ENCODE results near the gene PPIP5K1. TPM values are rescaled to one million over a fixed set of nuclear protein-coding genes. Genes with fewer than 3 reads are reported as not detected.
A peak's percentile ranks its signal among the peaks of the same experiment; 100 is the strongest.
"Not testable (repeated sequence)": the region's sequence is repeated elsewhere in the genome, so short reads cannot be mapped to it uniquely, and the experiment has no call there.

Gene PPIP5K1
- total RNA-seq (100 to 1,000 TPM in 1 of 5 donors, 10 to 100 TPM in 4; 34.1 to 160 (median 69.2) TPM), polyA plus RNA-seq (1 to 10 TPM; 4.0 to 8.4 (median 5.0) TPM)
- long read RNA-seq, donor 1, result 0 reads
- long read RNA-seq, donor 2, result 0 reads
- long read RNA-seq, donor 3, result 0 reads
- long read RNA-seq, donor 4, result 0 reads
- long read RNA-seq, donor 5, result 0 reads
- long read RNA-seq, donor 6, result 0 reads
- long read RNA-seq, donor 7, result 0 reads
- long read RNA-seq, donor 8, result 0 reads
- long read RNA-seq, donor 9, result 0 reads
- long read RNA-seq, donor 10, result 0 reads

DNA sequence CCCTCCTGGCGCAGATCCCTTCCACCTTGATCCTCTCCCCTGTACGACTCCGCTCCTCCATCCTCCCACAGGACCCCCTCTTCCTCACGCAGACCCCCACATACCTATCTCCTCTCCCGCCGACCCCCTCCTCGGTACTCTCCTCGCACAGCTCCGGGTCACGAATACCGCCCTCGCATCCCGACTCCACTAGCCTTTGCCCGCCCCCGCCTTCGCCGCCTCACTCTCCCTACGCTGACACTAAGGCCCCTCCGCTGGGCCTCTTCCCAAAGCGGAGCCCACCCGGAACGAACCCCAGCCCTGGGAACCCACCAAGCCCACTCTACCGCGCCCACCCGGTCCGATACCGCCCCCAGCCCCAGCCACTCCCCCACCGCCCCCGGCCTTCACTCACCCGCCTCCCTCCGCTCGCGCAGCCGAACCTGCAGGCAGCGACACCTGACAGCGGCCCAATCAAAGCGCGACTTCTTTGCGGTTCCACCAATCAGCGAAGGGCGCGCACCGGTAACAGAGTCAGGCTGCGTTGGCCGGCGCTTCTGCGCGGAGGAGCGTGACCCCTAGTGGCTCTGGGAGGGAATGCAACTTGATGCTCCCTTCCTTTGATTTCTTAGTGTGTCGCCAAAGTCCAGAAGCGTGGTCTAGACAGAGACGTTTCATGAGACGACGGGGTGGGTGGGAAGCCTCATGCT is at the start of gene PPIP5K1:
Gene PPIP5K1 (minus strand): TSS at position 431 of the 689 bp plus-strand sequence. CDS start 5,704 bp downstream, outside the sequence.
- H3K9me3 ChIP-seq; H3K4me3 ChIP-seq; intact Hi-C loops (cut with DNase I; ENCODE audit: low total_unique reads); DNase-seq; H3K27ac ChIP-seq; H3K4me1 ChIP-seq; H3K27me3 ChIP-seq; H3K36me3 ChIP-seq: not testable (repeated sequence)
- WGBS, 5 donors, result no CpG with 5 or more reads among the region's 54 CpGs

DNA sequence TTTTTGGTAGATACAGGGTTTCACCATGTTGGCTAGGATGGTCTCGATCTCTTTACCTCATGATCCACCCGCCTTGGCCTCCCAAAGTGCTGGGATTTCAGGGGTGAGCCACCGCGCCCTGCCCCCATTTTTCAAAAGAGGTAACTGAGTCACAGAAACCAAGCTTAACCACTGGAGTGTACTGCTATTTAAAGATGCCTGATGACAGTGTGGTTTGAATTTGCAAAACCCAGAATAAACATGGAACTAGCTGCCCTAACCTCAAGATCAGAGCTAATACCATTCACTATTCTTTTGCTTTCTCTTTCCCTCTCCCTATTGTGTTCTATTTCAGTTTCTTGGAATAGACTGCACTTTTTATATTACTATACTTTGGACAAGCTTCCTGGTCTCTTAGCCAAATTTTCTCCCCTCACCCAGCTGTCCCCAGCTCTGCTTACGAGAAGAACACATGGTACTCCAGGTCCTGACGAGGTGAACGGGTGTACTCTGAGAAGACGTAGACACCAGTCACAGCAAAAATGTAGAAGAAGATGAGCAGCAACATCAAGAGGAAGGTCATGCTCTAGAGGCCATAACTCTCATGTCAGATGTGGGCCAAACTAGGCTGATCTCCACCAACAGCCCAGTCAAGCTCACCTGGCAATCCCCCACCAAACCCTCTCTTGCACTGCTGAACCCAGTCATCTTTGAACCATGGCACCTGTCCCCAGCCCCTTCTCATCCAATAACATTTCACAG is 48.6 kb upstream of the PPIP5K1 start:
- H3K4me3 ChIP-seq; H3K9me3 ChIP-seq; H3K36me3 ChIP-seq; H3K4me1 ChIP-seq; intact Hi-C loops (cut with DNase I; ENCODE audit: low total_unique reads); H3K27me3 ChIP-seq; H3K27ac ChIP-seq; DNase-seq: not testable (repeated sequence)
- 81 to 94% (median 90%) methylated on average over 8 of the region's 8 CpGs for WGBS, 5 donors

DNA sequence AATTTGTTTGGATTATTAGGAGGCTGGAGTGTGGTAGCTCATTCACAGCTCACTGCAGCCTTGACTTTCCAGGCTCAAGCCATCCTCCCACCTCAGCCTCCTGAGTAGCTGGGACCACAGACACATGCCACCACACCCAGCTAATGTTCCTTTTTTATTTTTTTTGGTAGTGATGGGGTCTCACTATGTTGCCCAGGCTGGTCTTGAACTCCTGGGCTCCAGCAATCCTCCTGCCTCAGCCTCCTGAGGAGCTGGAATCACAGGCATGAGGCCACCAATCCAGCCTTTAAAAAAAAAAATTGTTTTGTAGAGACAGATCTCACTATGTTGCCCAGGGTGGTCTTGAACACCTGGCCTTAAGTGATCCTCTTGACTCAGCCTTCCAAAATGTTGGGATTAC is 36.9 kb upstream of the PPIP5K1 start:
- H3K4me3 ChIP-seq; H3K27ac ChIP-seq; H3K9me3 ChIP-seq; H3K36me3 ChIP-seq; H3K4me1 ChIP-seq; DNase-seq; intact Hi-C loops (cut with DNase I; ENCODE audit: low total_unique reads): not testable (repeated sequence)
- H3K27me3 ChIP-seq, result peaks cover 0 to 13% (median 0%) of the 10 kb centered on the region in 3 donors

DNA sequence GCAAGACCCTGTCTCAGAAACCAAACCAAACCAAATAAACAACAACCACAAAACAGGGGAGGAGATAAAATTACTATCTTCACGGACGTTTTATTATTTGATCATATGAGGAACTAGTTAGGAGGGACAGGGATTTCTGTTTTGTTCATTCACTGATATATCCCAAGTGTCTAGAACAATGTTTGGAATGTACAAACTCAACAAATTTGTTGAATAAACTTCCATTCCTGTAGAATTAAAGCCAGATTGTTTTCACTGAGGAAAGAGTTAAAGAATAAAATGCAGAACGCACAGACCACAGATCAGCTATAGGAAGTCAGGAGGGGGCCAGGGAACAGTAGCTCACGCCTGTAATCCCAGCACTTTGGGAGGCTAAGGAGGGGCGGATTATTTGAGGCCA is 35.1 kb upstream of the PPIP5K1 start:
- Histone ChIP-seq H3K4me1 (no peaks in the 10 kb centered on the region), H3K36me3 (no peaks in the 10 kb centered on the region), H3K27me3 (peaks cover 0 to 13% (median 0%) of the 10 kb centered on the region in 3 donors), H3K9me3 (no peaks in the 10 kb centered on the region), H3K4me3 (no peak overlapping the region), H3K27ac (no peak overlapping the region)
- TF ChIP-seq EP300 (IDR thresholded peaks at IDR 0.05) (no peak), POLR2AphosphoS5 (IDR thresholded peaks at IDR 0.05) (no peak), POLR2A (IDR thresholded peaks at IDR 0.05) (no peak)
- TF ChIP-seq, protein P1, sequence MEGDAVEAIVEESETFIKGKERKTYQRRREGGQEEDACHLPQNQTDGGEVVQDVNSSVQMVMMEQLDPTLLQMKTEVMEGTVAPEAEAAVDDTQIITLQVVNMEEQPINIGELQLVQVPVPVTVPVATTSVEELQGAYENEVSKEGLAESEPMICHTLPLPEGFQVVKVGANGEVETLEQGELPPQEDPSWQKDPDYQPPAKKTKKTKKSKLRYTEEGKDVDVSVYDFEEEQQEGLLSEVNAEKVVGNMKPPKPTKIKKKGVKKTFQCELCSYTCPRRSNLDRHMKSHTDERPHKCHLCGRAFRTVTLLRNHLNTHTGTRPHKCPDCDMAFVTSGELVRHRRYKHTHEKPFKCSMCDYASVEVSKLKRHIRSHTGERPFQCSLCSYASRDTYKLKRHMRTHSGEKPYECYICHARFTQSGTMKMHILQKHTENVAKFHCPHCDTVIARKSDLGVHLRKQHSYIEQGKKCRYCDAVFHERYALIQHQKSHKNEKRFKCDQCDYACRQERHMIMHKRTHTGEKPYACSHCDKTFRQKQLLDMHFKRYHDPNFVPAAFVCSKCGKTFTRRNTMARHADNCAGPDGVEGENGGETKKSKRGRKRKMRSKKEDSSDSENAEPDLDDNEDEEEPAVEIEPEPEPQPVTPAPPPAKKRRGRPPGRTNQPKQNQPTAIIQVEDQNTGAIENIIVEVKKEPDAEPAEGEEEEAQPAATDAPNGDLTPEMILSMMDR (IDR thresholded peaks at IDR 0.05), result no peak
- intact Hi-C loops (cut with DNase I; ENCODE audit: low total_unique reads), result no loop called here
- DNase-seq, result no peak
- 19 to 24% (median 23%) methylated on average over 5 of the region's 5 CpGs for WGBS, 5 donors

DNA sequence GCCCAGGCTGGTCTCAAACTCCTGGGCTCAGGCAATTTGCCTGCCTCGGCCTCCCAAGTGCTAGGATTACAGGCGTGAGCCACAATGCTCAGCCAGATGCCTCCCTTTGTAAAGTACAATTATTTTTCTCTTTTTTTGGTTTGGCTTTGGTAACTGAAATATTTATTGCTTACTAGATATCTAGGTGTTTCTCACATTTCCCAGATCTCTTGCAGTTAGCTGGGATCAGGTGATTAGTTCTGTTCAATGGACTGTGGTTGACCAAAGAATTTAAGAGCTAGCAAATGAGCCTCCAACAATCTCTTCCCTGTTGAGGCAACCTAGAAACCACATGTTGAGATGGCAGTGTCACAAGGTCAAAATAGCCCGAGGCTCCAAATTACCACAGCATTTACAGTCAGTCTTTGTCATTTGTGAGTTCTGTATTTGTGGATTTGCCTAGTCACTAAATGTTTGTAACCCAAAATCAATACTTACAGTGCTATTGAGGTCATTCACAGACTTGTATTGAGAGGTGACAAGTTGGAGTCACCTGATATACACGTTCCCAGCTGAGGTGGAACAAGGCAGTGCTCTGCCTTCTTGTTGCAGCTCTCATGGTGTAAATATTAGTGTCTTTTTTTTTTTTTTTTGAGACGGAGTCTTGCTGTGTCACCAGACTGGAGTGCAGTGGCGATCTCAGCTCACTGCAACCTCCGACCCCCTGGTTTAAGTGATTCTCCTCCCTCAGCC is 32.2 kb upstream of the PPIP5K1 start:
- H3K9me3 ChIP-seq; H3K27ac ChIP-seq; H3K4me3 ChIP-seq; H3K4me1 ChIP-seq; DNase-seq; H3K36me3 ChIP-seq; intact Hi-C loops (cut with DNase I; ENCODE audit: low total_unique reads): not testable (repeated sequence)
- WGBS, 5 donors, result 58 to 78% (median 64%) methylated on average over 3 to 6 of the region's 7 CpGs
- H3K27me3 ChIP-seq, result peaks cover 0 to 13% (median 0%) of the 10 kb centered on the region in 3 donors

DNA sequence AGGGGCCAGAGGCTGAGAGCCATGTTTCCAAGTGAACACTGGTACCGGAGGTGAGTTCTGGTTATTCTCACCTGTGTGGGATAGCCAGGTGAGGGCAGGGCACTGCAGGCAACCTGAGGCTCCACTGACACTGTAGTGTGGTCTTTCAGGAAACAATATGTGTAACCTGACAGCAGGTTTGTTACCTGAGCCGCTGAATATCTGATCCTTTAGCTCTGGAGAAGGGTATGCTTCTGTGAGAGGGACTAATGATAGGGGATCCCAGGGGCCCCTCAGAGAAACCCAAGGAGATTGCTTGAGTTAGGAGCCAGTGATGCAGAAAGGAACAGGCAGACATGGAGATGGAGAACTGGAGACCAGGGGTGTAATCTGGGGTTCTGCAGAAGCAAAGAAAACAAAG is 28.7 kb upstream of the PPIP5K1 start, which contains the start of gene STRC:
Gene STRC (minus strand): TSS at position 101 of the 400 bp plus-strand sequence. CDS start 78 bp downstream, at position 23.
- no CpG with 5 or more reads among the region's 2 CpGs for whole genome bisulfite sequencing, 5 donors
- H3K36me3 ChIP-seq, H3K4me1 ChIP-seq: not testable (repeated sequence)

DNA sequence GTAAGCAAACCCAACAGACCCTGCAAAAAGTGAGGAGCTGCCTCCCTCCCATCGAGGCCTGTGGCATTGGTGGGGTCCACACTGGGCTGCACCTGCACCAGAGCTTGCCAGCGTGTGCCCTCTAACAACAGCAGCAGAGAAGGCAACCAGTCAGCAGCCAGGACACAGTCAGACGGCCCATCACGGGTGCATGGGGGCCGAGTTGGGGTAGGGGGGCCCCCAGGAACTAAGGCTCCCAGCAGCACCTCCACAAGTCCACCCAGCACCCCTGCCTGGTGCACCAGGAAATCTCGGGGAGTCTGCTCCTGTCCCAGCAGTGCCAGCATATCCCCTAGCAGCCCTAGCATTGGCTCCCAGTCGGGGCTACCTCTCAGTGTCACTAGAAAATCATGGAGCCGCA is 27.7 kb upstream of the PPIP5K1 start:
- intact Hi-C loops (cut with DNase I; ENCODE audit: low total_unique reads); H3K36me3 ChIP-seq; H3K9me3 ChIP-seq; H3K27me3 ChIP-seq; H3K27ac ChIP-seq; H3K4me3 ChIP-seq; H3K4me1 ChIP-seq; DNase-seq: not testable (repeated sequence)
- 61 to 80% (median 69%) methylated on average over 2 to 3 of the region's 8 CpGs; no CpG with 5 or more reads in 1 of the 5 donors for WGBS, 5 donors

More for the DNA sequence above, 28.7 kb upstream of the PPIP5K1 start, which contains the start of gene STRC:
- H3K27ac ChIP-seq; H3K9me3 ChIP-seq; H3K4me3 ChIP-seq; H3K27me3 ChIP-seq; intact Hi-C loops (cut with DNase I; ENCODE audit: low total_unique reads); DNase-seq: not testable (repeated sequence)

DNA sequence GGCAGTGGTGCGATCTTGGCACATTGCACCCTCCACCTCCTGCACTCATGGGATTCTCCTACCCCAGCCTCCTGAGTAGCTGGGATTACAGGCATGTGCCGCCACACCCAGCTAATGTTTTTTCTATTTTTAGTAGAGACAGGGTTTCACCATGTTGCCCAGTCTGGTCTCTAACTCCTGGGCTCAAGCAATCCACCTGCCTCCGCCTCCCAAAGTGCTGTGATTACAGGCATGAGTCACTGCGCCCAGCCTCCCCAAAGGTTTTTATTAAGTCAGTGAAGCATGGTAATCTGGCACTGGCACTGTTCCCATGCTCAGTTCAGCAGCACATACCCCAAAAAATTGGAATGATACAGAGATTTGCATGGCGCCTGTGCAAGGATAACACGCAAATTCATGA is 12.2 kb upstream of the PPIP5K1 start:
- H3K27me3 ChIP-seq; H3K4me3 ChIP-seq; H3K4me1 ChIP-seq; H3K36me3 ChIP-seq; H3K27ac ChIP-seq; H3K9me3 ChIP-seq; intact Hi-C loops (cut with DNase I; ENCODE audit: low total_unique reads): not testable (repeated sequence)
- DNase-seq, result peak in 1 of 2 donors; percentile 3
- 64 to 85% (median 80%) methylated on average over 6 of the region's 6 CpGs for WGBS, 5 donors

DNA sequence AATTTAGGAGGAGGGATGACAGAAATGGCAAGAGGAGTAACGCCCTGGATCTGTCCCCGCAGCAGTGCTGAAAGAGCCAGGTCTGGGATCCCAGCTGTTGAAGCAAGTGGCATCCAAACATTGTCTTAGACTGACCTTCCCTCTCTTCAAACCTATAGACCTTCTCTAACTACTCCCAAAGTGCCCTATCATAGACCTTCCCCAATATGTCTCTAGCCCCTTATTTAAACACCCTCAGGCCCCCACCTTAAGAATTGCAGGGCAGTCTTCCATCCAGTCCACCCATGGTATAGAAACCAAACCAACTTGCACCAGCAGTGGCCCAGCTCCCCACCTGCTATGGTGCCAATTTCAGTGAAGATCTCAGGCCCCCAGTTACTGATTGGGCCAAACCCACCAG is 10.2 kb upstream of the PPIP5K1 start:
- H3K36me3 ChIP-seq; H3K4me1 ChIP-seq; H3K27me3 ChIP-seq; intact Hi-C loops (cut with DNase I; ENCODE audit: low total_unique reads); H3K4me3 ChIP-seq; H3K27ac ChIP-seq; H3K9me3 ChIP-seq; DNase-seq: not testable (repeated sequence)
- no CpG with 5 or more reads among the region's 2 CpGs for WGBS, 5 donors

DNA sequence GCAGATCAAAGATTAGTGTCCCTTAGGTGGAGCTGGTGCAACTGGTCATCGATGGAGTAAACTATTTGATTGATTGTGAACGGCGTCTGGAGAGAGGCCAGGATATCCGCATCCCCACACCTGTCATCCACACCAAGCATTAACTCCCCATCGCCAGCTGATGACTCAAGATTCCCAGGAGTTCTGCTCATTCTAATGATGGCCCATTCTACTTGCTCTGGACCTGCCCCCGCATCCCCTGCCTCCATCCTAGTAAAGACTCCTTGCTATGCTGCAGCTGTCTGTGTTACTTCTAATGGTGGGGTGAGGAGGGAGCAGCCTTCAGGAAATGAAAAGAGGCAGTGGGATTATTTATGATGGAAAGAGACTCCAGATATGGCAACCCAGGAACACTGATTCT is 9.1 kb upstream of the PPIP5K1 start:
- intact Hi-C loops (cut with DNase I; ENCODE audit: low total_unique reads); H3K4me3 ChIP-seq; H3K9me3 ChIP-seq; H3K4me1 ChIP-seq; H3K27me3 ChIP-seq; H3K27ac ChIP-seq; DNase-seq; H3K36me3 ChIP-seq: not testable (repeated sequence)
- WGBS, 5 donors, result 71 to 97% (median 82%) methylated on average over 6 of the region's 6 CpGs
